Urinary bladder (tissue), 4 donors: ENCODE measurements around the gene TARBP2. TPM values are rescaled to one million over a fixed set of nuclear protein-coding genes. Genes with fewer than 3 reads are reported as not detected.

Source experiments
- DNase-seq: peaks from one replicate; pipeline ENCODE4 v3.0.0-alpha.2; 2015; ENCODE audit errors: extremely low spot score
- H3K27ac ChIP-seq: one replicate; pipeline ENCODE4 v1.5.1; 2013; ENCODE audit warnings: low read depth, mild to moderate bottlenecking, moderate library complexity
- H3K36me3 ChIP-seq: one replicate; pipeline ENCODE4 v1.6.1; 2013; ENCODE audit warnings: mild to moderate bottlenecking, moderate library complexity; ENCODE audit not compliant: insufficient read depth
- H3K4me1 ChIP-seq: one replicate; pipeline ENCODE4 v1.6.1; 2013; ENCODE audit warnings: mild to moderate bottlenecking, moderate library complexity; ENCODE audit not compliant: insufficient read depth
- H3K4me3 ChIP-seq: one replicate; pipeline ENCODE4 v1.5.1; 2013; ENCODE audit warnings: low read depth, low read length
- WGBS: extraction: QIAGEN DNeasy Blood & Tissue Kit; methylation state at CpG from one replicate; pipeline ENCODE4 v1.1.7; 2013; 5-methylcytosine and 5-hydroxymethylcytosine counted together
- polyA plus RNA-seq: library from polyadenylated mRNA; stranded (reverse); fragments of 200-250 nt; gene quantifications from one replicate; pipeline ENCODE4 v1.2.3, GENCODE V29; 2013
- small RNA-seq: library from RNA; depleted of rRNA; stranded (forward); fragments of <200 nt; gene quantifications from one replicate; pipeline ENCODE3, GENCODE V24; 2014
- total RNA-seq: library from RNA; depleted of rRNA; stranded (reverse); fragments of >200 nt; gene quantifications from one replicate; pipeline ENCODE4 v1.2.3, GENCODE V29; 2014
- donor health status: healthy with polysubstance abuse.
- donor health status: healthy.

Gene TARBP2
- total and polyA plus RNA-seq, 2 donors = 22.2 to 24.1 TPM

DNA sequence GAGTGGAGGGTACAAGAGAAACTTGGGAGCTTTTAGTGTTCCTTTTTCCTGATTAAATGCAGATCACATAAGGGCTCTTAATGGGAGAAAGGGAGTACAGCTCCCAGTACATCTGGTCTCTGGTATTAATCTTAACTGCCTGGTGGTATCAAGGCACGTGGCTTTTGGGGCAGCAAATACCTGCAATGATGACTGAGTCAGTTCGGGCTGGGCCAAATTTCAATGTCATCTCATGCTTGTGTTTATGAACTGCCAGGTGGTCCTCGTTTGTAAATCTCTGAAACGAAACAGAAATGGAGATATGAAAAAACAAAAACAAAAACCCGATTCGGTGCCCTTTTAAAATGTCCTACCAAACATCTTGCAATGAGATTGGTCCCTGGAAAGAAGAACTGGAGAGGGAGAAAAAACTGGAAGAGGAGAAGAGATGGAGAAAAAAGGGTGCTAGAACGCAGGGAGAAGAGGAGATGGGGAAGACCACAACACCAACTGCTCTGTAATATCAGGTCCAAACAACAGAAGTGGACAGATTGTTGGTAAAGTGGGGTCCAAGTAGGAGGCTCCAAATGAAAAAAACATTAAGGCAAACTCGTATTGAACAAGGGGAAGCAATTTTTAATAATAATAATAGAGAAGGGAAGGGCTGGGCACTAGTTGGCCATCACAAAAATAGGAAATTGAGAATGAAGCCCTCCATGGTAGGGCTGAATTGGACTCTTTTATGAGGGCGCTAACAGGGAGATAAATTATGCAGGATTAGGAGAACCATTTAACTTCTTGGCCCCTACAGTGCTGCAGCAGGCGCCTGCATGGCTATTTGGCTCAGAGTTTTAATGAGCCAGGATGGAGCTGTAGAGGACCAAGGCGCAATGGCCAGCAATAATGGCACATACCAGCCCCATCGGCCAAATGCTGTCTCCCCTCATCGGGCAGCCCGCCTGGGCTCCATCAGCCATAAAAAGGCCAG lies 51.6 kb downstream of the TARBP2 start:
- no peaks in the 10 kb centered on the region for H3K4me1 ChIP-seq
- no peak overlapping the region for H3K4me3 ChIP-seq
- no peak for DNase-seq
- 74% methylated on average over 14 of the region's 14 CpGs for WGBS
- H3K27ac ChIP-seq = no peak overlapping the region
- H3K36me3 ChIP-seq = peaks cover 4% of the 10 kb centered on the region

Small RNAs within 50 kb of the gene (small RNA-seq; reads per million reads assigned to genes)
- not detected for gene AC023509.3

Other genes with a start within 250 kb of the TARBP2 start
- gene ESPL1, start 233.0 kb upstream of the TARBP2 start, total RNA-seq = 4.5 TPM
- 0.33 TPM for gene ESPL1, start 233.0 kb upstream of the TARBP2 start, polyA plus RNA-seq
- gene PFDN5, start 205.7 kb upstream of the TARBP2 start, total RNA-seq = 432 TPM
- gene PFDN5, start 205.7 kb upstream of the TARBP2 start, polyA plus RNA-seq = 812 TPM
- gene MYG1, start 201.6 kb upstream of the TARBP2 start, total RNA-seq = 17.9 TPM
- 66.3 TPM for gene MYG1, start 201.6 kb upstream of the TARBP2 start, polyA plus RNA-seq
- 33.3 TPM for gene AAAS, start 179.7 kb upstream of the TARBP2 start, total RNA-seq
- gene AAAS, start 179.7 kb upstream of the TARBP2 start, polyA plus RNA-seq = 45.4 TPM
- gene SP7, start 164.9 kb upstream of the TARBP2 start, total RNA-seq = not detected
- not detected for gene SP7, start 164.9 kb upstream of the TARBP2 start, polyA plus RNA-seq
- 60.5 TPM for gene SP1, start 121.1 kb upstream of the TARBP2 start, total RNA-seq
- gene SP1, start 121.1 kb upstream of the TARBP2 start, polyA plus RNA-seq = 32.4 TPM
- gene AMHR2, start 77.4 kb upstream of the TARBP2 start, total RNA-seq = not detected
- 0.18 TPM for gene AMHR2, start 77.4 kb upstream of the TARBP2 start, polyA plus RNA-seq
- 22.0 TPM for gene PRR13, start 59.5 kb upstream of the TARBP2 start, total RNA-seq
- 198 TPM for gene PRR13, start 59.5 kb upstream of the TARBP2 start, polyA plus RNA-seq
- 395 TPM for gene PCBP2, start 49.2 kb upstream of the TARBP2 start, total RNA-seq
- 420 TPM for gene PCBP2, start 49.2 kb upstream of the TARBP2 start, polyA plus RNA-seq
- 17.3 TPM for gene MAP3K12, start 1.8 kb upstream of the TARBP2 start, total RNA-seq
- gene MAP3K12, start 1.8 kb upstream of the TARBP2 start, polyA plus RNA-seq = 27.4 TPM
- not detected for gene NPFF, start 6.2 kb downstream of the TARBP2 start, total RNA-seq
- gene NPFF, start 6.2 kb downstream of the TARBP2 start, polyA plus RNA-seq = not detected
- gene ATF7, start 125.1 kb downstream of the TARBP2 start, total RNA-seq = 24.1 TPM
- 28.2 TPM for gene ATF7, start 125.1 kb downstream of the TARBP2 start, polyA plus RNA-seq
- gene ATP5MC2, start 174.8 kb downstream of the TARBP2 start, total RNA-seq = 109 TPM
- 513 TPM for gene ATP5MC2, start 174.8 kb downstream of the TARBP2 start, polyA plus RNA-seq
- gene CALCOCO1, start 226.2 kb downstream of the TARBP2 start, total RNA-seq = 85.4 TPM
- 280 TPM for gene CALCOCO1, start 226.2 kb downstream of the TARBP2 start, polyA plus RNA-seq